Measurements from ENCODE around the gene CTSS.
"Not testable (repeated sequence)": the region's sequence is repeated elsewhere in the genome, so short reads cannot be mapped to it uniquely, and the experiment has no call there.

CTSS gene

DNA sequence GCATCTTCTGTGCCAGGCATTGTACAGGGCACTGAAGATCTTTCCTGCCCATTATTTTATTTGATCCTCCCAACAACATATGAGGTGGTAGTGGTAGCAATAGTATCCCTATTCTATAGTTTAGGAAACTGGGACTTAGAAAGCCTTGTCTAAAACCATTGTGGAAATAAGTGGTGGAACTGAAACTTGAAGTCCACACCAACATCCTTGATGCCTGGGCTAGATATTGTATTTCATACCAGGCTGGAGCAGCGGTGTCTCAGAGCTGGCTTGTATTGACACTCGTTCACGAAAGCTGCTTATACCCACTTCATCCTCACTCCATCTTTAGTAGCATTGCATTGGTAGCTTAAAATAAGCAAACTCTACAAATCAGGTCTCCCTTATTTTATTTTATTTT is 9.7 kb upstream of the CTSS start:
- DNase-seq (ENCODE audit: low spot score): no peak

DNA sequence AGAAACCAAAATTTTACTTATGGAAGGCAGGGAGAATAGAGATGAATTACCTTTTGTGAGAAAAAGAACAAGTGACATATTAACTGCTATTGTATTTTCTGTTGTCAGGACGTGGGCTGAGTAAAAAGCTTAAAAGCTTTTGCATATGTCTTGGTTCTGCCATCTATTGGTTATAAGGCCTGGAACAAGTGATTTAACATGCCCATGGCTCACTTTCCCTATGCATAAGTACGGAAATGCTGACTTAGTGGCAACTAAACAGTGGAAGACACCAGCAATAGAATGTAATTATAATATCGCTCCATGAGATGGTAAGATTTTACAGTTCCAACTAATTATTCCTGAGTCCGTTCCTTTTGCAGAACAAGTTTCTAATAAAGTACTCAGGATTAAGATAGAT is 6.7 kb upstream of the CTSS start:
- no peak for DNase-seq (ENCODE audit: low spot score)

DNA sequence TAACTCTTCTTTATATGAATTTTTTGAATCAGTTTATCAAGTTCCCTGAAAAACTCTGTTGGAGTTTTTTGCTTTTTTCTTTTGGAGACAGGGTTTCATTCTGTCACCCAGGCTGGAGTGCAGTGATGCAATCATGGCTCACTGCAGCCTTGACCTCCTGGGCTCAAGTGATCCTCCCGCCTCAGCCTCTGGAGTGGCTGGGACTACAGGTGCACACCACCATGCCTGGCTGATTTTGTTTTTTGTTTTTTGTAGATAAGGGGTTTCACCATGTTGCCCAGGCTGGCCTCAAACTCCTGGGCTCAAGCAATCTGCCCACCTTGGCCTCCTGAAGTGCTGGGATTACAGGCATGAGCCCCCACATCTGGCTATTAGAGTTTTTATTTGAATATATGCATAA is 2.1 kb upstream of the CTSS start:
- not testable (repeated sequence) for DNase-seq (ENCODE audit: low spot score)

DNA sequence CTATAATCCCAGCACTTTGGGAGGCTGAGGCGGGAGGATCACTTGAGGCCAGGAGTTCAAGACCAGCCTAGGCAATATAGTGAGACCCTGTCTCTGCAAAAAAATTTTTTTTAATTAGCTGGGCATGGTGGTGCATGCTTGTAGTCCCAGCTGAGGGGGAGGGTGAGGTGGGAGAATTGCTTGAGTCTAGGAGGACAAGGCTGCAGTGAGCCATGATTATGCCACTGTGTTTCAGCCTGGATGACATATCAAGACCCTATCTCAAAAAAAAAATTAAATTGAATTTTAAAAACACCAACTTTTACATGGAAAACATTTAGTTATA is 361 bp upstream of the CTSS start:
- DNase-seq (ENCODE audit: low spot score): not testable (repeated sequence)

DNA sequence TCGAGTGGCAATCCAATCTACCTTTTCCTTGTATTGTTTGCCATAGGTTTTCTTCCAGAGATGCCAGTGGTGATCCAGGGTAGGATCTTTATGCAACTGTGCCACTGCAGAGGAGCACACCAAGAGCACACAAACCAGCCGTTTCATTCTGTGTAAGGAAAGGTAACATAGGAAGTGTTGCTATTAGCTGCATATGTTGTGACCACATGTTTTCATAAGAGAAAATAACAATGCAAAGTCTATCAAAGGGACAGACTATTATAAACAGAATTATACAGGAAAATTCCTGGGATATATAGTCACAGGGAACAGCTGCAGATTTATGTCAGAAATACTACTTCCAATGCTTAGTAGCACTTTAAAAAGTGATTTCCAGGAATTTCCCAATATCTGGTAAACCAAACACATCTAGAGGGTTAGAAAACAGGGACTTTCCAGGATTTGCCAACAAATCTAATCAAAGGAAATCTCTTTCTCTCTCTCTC is 919 bp downstream of the CTSS start:
- DNase-seq (ENCODE audit: low spot score): peak; percentile 41

DNA sequence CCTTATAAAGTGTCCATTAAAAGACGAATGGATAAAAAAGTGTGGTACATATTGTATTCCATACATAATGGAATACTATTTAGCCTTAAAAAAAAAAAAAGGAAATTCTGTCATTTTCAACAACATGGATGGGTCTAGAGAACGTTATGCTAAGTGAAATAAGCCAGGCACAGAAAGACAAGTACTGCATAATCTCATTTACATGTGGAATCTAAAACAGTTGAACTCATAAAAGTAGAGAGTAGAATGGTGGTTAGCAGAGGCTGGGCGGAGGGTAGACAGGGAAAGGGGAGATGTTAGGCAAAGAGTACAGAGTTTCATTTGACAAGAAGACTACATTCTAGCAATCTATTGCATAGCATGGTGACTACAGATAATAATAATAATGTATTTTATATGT is 2.6 kb downstream of the CTSS start:
- DNase-seq (ENCODE audit: low spot score): no peak

DNA sequence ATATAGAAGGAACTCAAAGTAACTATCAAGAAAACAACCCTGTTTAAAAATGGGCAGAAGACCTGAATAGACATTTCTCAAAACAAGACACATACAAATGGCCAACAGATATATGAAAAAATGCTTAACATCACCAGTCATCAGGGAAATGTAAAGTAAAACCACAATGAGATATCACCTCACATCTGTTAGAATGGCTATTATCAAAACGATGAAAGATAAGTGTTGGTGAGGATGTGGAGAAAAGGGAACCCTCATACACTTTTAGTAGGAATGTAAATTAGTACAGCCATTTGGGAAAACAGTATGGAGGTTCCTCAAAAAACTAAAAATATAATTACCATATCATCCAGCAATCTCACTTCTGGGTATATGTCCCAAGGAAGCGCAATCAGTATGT is 3.0 kb downstream of the CTSS start:
- DNase-seq (ENCODE audit: low spot score): no peak

DNA sequence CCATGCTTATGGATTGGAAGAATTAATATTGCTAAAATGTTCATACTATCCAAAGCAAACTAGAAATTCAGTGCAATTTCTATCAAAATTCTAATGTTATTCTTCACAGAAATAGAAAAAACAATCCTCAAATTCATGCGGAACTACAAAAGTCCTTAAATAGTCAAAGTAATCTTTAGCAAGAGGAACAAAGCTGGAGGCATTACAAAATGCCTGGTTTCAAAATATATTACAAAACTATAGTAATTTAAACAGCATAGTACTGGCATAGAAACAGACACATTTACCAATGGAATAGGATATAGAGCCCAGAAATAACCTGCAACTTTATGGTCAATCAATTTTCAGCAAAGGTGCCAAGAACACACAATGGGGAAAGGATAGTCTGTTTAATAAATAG is 3.8 kb downstream of the CTSS start:
- DNase-seq (ENCODE audit: low spot score): no peak

DNA sequence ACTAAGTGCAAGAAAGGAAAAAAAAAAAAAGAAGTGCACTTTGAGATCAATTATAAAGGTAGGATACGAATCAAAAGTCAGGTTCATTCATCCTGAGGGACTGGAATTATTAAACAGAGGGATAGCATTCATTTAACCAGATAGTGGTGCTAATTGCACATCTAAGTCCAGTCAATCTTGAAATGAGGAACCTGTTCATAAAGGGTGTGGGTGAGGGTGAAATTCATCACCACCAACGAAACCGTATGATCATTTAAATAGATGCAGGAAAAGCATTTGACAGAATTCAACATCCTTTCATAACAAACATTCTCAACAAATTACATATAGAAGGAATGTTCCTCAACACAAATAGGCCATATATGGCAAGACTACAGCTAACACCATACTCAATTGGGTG is 5.6 kb downstream of the CTSS start:
- DNase-seq (ENCODE audit: low spot score): no peak

DNA sequence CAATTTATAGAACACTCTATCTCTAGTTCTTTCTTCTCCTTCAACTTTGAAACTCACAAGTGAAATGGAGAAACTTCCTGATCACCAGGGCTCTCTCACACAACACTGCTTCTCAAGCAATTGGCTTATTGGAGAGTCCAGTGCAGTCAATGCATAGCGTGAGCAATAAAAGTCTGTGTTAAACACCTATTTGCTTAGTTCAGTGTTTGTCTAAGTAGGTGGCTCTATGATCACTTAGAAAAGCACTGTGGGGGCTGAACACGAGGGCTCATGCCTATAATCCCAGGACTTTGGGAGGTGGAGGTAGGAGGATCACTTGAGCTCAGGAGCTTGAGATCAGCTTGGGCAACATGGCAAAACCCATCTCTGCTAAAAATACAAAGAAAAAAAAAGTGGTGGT is 12.2 kb downstream of the CTSS start:
- no peak for DNase-seq (ENCODE audit: low spot score)

DNA sequence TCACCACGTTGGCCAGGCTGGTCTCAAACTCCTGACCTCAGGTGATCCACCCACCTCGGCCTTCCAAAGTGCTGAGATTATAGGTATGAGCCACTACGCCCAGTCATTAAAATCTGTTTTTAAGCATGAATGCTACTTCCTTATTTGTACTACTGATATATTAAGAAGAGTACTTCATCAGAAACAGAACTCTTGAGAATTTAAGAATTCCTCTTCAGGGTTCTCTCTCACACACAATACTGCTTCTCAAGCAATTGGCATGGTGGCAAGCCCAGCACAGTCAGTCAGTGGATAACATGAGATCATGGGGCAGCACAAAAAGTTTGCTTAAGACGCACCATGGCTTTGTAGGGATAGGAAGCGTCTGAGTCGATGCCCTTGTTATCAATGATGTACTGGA is 14.1 kb downstream of the CTSS start:
- no peak for DNase-seq (ENCODE audit: low spot score)

DNA sequence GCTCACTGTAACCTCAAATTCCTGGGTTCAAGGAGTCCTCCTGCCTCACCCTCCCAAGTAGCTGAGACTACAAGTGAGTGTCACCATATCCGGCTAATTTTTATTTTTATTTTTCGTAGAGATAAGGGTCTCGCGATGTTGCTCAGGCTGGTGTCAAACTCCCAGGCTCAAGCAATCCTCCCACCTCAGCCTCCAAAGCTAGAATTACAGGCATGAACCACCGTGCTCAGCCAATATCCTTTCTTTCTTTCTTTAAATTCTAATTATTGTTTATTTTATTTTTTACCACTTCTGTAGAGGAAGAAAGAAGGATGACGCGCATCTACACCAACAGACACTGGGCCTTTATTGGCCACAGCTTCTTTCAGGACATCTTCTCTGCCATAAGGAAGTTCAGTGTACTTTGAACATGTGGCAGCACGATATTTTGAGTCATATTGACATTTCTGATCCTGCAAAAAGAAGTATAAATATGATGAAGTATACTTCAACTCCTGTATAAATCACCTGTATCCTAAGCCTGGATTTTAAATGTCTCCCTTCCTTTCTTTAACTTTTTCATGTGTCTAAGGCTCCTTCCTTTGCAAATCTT is 15.8 kb downstream of the CTSS start:
- no peak for DNase-seq (ENCODE audit: low spot score)

DNA sequence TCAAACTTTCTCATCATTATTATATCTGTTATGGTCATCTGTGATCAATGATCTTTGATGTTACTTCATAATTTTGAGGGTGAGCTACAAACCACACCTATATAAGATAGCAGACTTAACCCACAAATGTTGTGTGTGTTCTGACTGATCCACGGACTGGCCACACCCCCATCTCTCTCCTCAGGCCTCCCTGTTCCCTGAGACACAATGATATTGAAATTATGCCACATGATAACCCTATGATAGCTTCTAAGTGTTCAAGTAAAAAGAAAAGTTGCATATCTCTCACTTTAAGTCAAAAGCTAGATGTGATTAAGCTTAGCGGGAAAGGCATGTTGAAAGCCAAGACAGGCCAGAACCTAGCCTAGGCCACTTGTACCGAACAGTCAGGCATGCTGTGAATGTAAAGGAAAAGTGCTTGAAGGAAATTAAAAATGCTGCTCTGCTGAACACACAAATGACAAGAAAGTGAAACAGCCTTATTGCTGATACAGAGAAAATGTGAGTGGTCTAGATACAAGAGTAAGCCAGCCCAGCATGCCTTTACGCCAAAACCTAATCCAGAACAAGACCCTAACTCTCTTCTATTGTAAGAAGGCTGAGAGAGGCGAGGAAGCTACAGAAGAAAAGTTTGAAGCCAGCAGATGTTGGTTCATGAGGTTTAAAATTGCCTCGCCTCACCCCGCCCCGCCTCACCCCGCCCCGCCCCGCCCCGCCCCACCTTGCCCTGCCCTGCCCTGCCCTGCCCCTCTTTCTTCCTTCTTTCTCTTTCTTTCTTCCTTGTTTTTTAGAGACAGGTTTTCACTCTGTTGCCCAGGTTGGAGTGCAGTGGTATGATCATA is 16.5 kb downstream of the CTSS start:
- DNase-seq (ENCODE audit: low spot score): no peak

DNA sequence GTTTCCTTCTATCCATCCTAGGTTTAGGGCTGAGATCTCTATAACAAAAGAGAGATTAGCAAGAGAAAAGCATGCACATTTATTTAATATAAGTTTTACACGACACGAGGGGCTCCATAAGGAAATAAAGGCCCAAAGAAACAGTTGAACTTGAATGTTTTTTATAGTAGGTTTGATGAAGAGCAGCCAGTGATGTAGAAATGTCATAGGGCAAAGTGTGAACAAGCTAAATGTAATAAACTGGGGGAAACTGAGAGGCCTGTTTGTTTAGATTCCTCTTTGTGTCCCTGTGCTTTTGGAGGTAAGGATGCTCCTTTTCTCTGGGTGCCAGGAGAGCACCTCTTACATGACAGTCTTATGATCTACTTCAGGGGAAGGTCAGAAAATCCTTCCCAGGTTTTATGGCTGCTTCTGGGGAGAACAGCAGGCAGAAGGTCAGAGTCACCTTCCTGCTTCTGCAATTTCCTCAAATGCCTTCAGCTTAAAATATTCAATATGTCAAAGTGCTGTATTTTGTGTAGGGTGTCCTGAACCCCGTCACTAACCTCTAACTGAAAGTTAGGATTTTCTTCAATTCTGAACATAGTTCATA is 35.4 kb downstream of the CTSS start:
- no peak for DNase-seq (ENCODE audit: low spot score)

DNA sequence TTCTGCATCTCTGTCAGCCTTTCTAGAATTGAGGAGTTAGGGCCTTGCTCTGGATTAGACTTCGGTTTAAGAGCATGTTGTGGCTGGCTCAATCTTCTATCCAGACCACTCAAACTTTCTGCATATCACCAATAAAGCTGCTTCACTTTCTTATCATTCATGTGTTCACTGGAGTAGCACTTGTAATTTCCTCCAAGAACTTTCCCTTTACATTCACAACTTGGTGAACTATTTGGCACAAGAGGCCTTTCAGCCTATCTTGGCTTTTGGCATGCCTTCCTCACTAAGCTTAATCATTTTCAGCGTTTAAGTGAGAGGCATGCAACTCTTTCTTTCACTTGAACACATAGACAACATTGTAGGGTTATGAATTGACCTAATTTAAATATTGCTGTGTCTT is 41.2 kb downstream of the CTSS start:
- no peak for DNase-seq (ENCODE audit: low spot score)

DNA sequence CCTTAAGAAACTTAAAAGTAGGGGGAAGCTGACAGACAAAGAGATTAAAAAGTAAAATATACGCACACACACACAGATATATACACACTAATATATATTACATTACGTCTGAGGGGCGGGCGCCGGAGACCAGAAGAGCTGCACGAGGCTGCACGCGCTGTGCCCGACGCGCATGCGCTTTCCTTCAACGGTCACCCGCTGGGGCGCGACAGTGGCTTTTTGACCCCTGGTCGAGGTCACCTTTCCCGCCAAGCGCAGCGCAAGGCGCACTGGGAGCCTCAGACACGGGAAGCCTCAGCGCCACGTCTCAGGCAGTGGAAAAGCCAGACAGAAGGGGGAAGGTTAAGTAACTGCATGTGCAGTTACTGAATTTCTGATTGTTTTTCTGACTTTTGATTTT is 44.9 kb downstream of the CTSS start, which contains the start of gene HORMAD1:
Gene HORMAD1, minus strand, starts transcription at position 193 of the 400 bp plus-strand sequence. CDS start 1,390 bp downstream, outside the sequence.
- DNase-seq (ENCODE audit: low spot score): no peak

DNA sequence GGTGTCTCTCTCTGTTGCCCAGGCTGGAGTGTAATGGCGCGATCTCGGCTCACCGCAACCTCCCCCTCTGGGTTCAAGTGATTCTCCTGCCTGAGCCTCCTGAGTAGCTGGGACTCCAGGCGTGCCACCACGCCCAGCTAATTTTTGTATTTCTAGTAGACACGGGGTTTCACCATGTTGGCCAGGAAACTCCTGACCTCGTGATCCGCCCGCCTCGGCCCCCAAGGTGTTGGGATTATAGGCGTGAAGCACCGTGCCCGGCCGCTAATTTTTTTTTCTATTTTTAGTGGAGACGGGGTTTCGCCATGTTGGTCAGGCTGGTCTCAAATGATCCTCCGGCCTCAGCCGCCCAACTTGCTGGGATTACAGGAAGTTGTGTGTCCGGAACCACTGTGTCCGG is 45.5 kb downstream of the CTSS start:
- no peak for DNase-seq (ENCODE audit: low spot score)

DNA sequence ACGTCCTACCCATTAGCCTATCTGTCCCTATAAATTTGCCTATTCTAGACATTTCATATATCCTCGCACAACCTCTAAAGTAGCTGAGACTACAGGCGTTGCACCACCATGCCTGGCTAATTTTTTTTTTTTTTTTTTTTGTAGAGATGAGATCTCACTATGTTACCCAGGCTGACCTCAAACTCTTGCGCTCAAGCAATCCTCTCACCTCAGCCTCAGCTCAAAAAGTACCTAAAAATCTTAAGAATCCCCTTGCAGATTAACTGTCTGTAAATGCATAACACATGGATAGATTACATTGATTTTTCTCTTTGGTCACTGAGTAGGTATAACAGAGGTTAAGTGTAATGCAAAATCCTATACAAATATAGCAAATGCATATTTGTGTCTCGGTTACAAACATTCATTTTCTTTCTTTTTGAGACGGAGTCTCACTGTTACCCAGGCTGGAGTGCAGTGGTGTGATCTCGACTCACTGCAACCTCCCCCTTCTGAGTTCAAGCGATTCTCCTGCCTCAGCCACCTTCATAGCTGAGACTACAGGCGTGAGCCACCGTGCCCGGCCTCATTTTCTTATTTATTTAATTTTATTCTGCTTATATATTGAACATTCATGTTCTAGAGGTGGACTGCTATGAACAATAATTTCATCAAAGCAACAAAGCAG is 47.2 kb downstream of the CTSS start:
- no peak for DNase-seq (ENCODE audit: low spot score)

DNA sequence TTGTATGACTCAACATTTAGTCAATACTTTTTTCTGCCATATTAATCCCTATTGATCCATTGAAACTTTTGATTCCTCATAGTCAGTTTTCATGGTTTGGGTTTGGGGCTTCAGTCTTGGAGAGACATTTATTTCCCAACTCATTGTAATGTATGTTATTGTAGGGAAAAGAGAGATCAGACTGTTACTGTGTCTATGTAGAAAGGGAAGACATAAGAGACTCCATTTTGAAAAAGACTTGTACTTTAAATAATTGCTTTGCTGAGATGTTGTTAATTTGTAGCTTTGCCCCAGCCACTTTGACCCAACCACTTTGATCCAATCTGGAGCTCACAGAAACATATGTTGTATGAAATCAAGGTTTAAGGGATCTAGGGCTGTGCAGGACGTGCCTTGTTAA is 56.5 kb downstream of the CTSS start:
- not testable (repeated sequence) for DNase-seq (ENCODE audit: low spot score)

DNA sequence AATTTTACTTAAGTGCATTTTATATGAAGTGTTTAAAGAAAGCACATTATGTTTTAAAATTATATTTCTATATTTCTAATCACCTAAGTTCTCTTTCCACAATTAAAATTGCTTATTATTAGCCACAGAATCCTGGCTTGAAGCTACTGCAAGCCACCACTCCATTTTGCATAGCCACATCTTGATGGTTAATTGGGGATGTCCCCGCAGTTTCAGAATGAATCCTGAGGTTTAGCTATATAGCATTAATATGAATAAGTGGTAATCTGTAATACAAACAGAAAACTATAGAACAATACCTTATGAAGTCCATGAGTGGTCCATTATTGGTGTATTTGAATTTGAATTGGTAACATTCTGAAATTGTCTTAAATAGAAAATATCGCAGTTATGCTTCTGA is 57.0 kb downstream of the CTSS start:
- no peak for DNase-seq (ENCODE audit: low spot score)

DNA sequence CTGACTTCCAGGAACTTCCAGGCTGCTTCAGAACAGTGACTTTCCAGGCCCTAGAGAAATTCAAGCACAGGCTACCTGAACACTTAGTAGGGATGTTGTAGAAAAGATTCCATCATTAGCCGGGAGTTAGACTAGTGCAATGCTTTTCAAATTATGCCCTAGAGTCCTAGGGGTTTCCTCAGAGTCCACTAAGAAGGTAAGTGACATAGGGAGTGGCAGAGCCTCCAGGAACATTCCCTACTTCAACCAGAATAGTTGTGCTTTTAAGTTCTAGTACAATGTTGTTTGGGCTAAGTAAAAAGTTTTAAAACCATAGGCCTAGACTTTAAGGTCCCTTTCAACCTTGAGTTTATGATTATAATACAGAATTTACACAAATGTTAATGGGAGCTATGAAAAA is 59.5 kb downstream of the CTSS start:
- DNase-seq (ENCODE audit: low spot score): no peak

DNA sequence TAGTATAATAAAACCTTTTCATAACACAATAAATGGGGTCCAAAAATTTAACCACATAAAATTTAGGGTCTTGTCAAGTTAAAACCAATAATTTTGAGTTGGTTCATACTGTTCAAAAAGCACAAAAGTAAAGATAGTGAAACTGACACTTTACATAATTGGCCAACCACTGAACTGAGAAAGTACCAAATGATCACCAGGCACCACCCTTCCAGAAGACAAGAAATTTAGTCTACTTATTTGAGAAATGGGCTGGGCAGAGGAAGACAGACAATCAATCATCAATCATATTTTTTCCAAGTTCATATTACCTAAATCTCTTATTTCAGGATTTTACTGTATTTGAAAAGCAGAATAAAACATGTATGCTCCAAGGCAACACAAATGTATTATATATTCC is 62.2 kb downstream of the CTSS start:
- no peak for DNase-seq (ENCODE audit: low spot score)
